HL-60 (cell line): Measurements from ENCODE around the gene RBMS3.

Experiments
- DNase-seq, 2 experiments: peaks; one replicate each; pipeline ENCODE4 v3.0.0-alpha.2; 2010 to 2020; ENCODE audit warnings: low read depth in 1 of 2, low spot score in 1 of 2
- H3K27ac ChIP-seq: fragments of 250-450 bp; sonication (Bioruptor Pico); replicated peaks from 2 replicates; pipeline ENCODE4 v1.5.1; 2020; ENCODE audit warnings: mild to moderate bottlenecking, moderate library complexity
- H3K27me3 ChIP-seq: fragments of 250-450 bp; sonication (Bioruptor Pico); 2 replicates; pipeline ENCODE4 v1.5.1; 2021; ENCODE audit warnings: mild to moderate bottlenecking, moderate library complexity; ENCODE audit not compliant: insufficient read depth, poor library complexity, severe bottlenecking
- H3K4me3 ChIP-seq: replicated peaks from 2 replicates; pipeline ENCODE4 v1.5.1; 2011; ENCODE audit warnings: mild to moderate bottlenecking, control low read depth, low read length; ENCODE audit not compliant: insufficient read depth
- CTCF ChIP-seq: IDR thresholded peaks from one replicate; pipeline ENCODE4 v1.5.1; 2011; ENCODE audit warnings: low read length, control low read depth, inconsistent platforms; ENCODE audit not compliant: insufficient read depth
- GABPA ChIP-seq: IDR thresholded peaks from 2 replicates; pipeline ENCODE4 v1.6.1; 2012; ENCODE audit warnings: low read depth
- POLR2AphosphoS5 ChIP-seq: IDR thresholded peaks from 2 replicates; pipeline ENCODE4 v1.6.1; 2012; ENCODE audit warnings: low read depth
- REST ChIP-seq: IDR thresholded peaks from 2 replicates; pipeline ENCODE4 v1.6.1; 2012; ENCODE audit warnings: low read depth; ENCODE audit not compliant: insufficient replicate concordance
- SPI1 ChIP-seq: IDR thresholded peaks from 2 replicates; pipeline ENCODE4 v1.6.1; 2012; ENCODE audit warnings: low read depth, mild to moderate bottlenecking, borderline replicate concordance

RBMS3 gene

GRCh38 chr3:29554566-29554965 is 273.7 kb downstream of the RBMS3 start:
- no peak overlapping the region for H3K27ac ChIP-seq
- TF ChIP-seq POLR2AphosphoS5: no peak
- no peak for TF ChIP-seq SPI1
- TF ChIP-seq GABPA: no peak
- no peak for TF ChIP-seq CTCF
- TF ChIP-seq REST: no peak

GRCh38 chr3:29555590-29555989 is 274.7 kb downstream of the RBMS3 start:
- Histone ChIP-seq H3K27me3 (no peaks in the 10 kb centered on the region), H3K4me3 (no peak overlapping the region), H3K27ac (no peak overlapping the region)
- no peak for DNase-seq
- no peak for TF ChIP-seq CTCF
- no peak for TF ChIP-seq POLR2AphosphoS5
- TF ChIP-seq REST: no peak
- no peak for TF ChIP-seq SPI1
- no peak for TF ChIP-seq GABPA

More at GRCh38 chr3:29554566-29554965, 273.7 kb downstream of the RBMS3 start:
- no peak for DNase-seq
- Histone ChIP-seq H3K27me3 (no peaks in the 10 kb centered on the region), H3K4me3 (no peak overlapping the region)

GRCh38 chr3:29557186-29557585 is 276.3 kb downstream of the RBMS3 start:
- Histone ChIP-seq H3K27ac (no peak overlapping the region), H3K27me3 (no peaks in the 10 kb centered on the region), H3K4me3 (no peak overlapping the region)
- TF ChIP-seq REST (no peak), GABPA (no peak), POLR2AphosphoS5 (no peak), SPI1 (no peak), CTCF (no peak)
- no peak for DNase-seq
